ENCODE measurements around the gene ZNF335.

The ZNF335 gene, protein sequence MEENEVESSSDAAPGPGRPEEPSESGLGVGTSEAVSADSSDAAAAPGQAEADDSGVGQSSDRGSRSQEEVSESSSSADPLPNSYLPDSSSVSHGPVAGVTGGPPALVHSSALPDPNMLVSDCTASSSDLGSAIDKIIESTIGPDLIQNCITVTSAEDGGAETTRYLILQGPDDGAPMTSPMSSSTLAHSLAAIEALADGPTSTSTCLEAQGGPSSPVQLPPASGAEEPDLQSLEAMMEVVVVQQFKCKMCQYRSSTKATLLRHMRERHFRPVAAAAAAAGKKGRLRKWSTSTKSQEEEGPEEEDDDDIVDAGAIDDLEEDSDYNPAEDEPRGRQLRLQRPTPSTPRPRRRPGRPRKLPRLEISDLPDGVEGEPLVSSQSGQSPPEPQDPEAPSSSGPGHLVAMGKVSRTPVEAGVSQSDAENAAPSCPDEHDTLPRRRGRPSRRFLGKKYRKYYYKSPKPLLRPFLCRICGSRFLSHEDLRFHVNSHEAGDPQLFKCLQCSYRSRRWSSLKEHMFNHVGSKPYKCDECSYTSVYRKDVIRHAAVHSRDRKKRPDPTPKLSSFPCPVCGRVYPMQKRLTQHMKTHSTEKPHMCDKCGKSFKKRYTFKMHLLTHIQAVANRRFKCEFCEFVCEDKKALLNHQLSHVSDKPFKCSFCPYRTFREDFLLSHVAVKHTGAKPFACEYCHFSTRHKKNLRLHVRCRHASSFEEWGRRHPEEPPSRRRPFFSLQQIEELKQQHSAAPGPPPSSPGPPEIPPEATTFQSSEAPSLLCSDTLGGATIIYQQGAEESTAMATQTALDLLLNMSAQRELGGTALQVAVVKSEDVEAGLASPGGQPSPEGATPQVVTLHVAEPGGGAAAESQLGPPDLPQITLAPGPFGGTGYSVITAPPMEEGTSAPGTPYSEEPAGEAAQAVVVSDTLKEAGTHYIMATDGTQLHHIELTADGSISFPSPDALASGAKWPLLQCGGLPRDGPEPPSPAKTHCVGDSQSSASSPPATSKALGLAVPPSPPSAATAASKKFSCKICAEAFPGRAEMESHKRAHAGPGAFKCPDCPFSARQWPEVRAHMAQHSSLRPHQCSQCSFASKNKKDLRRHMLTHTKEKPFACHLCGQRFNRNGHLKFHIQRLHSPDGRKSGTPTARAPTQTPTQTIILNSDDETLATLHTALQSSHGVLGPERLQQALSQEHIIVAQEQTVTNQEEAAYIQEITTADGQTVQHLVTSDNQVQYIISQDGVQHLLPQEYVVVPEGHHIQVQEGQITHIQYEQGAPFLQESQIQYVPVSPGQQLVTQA (N-terminal part only)

DNA sequence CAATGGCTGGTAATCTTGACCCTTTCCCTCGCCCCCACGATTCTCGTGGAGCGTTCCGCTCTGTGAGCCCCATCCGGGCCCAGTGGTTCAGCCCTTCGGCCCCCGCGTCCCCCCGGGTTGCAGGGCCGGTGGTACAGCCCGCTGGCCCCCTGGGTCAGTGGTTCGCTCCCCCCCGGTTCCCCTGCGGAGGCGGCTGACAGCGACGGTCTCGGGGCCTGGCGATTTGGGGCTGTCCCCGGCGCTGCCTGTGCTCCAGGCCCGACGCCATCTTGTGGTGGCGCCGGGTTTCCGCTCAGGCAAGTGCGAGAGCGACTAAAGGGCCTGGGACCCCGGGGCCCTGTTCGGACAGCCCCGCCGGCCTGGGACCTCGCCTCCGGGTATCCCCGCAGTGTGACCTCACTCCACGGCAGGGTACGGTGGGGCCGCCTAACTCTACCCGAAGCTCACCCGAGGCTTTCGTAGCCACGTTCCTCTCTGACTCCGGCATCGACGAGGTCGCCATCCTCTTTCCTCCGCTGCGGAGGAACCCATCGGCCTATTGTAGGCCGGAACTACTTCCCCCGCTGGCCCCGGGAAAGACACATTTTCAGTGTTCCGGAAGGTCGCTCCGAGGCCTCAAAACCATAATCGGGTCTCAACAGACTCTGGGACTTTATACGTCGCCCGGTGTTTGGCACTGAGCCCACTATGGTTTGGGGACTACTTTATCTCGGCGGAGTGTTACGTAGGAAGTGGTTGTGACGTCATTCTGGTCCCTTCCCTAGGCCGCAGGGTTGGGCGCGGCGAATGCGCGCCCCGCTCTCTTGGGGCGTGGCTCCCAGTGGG is at the start of gene ZNF335:
ZNF335 (minus strand) TSS at position 529 of the 825 bp plus-strand sequence. CDS start 793 bp downstream, outside the sequence.
- DNase-seq (ENCODE audit: low read depth): peak; percentile 93

- DNase-seq (ENCODE audit: low read depth): no peak
These were observed 48.6 kb upstream of the ZNF335 start for GRCh38 chr20:46020555-46020954.

DNA sequence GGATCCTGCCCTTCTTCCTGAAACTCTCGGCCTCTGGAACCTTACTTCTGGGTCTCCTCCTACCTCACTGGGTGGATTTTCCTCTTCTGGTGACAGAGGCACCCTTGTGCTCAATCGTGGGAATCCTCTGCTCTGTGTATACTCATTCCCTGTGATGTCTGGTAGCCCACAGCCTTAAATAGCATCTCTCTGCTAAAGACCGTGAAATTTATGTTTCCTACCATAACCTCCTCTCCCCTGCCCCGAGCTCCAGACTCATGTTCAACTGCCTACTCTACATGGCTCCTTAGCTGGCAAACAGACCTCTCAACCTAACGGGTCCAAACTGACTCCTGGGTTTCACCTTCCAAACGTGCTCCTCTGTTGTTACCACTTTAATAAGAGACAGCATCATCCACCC is 46.6 kb upstream of the ZNF335 start:
- DNase-seq (ENCODE audit: low read depth): no peak

- no peak for DNase-seq (ENCODE audit: low read depth)
These were observed 46.1 kb upstream of the ZNF335 start for GRCh38 chr20:46018112-46018511.

DNA sequence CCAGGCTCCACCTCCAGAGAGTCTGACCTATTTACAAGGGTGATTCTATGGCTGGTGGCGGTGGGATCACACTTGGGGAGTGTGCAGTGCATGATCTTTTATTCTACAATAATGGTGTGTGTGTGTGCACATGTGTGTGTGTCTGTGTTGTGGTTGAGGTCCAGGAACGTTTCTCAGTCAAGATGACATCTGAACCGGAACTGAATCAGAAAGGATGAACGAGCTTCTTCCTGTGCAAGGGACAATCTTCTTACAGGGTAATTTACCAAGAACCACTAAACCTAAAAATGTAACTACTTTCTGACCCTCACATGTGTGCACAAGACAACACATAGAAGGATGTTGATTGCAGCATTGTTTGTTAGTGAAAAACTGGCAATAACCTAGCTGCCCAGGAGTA is 45.3 kb upstream of the ZNF335 start:
- no peak for DNase-seq (ENCODE audit: low read depth)

DNA sequence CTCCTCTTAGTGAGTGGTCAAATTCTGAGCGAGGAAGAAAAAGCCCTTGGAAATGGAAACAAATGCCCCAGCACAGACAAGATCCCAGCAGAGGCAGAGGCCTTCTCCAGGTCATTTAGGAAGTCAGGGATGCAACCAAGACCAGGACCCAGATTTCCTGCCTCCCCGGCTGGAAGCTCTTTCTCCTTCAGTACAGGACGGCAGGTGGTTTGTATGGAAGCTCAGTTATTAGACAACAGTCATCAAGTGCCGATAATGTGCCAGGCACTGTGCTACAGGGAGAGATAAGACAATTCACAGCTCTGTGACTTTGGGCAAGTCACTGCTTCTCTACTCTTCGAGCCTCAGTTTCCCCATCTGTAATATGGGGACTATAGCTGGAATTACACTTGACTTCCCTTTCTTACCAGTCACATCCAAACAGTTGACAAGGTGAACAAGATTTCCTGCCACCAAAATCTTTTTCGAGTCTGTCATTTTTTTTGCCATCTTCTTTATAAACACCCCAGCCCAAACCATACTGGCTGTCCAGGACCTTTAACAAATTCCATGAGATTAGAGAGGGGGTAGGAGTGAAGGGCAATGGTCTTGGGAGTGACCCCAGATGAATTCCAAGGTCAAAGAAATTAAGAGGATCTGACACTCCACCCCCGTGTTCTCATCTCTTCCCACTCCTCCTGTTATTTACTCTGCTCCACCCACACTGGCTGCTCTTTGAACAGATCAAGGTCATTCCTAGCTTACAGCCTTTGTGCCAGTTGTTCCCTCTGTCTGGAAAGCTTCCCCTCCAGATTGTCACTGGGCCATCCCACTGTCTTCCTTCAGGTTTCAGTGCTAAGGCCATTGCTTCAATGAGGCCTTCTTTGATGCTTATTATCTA is 42.8 kb upstream of the ZNF335 start:
- no peak for DNase-seq (ENCODE audit: low read depth)

DNA sequence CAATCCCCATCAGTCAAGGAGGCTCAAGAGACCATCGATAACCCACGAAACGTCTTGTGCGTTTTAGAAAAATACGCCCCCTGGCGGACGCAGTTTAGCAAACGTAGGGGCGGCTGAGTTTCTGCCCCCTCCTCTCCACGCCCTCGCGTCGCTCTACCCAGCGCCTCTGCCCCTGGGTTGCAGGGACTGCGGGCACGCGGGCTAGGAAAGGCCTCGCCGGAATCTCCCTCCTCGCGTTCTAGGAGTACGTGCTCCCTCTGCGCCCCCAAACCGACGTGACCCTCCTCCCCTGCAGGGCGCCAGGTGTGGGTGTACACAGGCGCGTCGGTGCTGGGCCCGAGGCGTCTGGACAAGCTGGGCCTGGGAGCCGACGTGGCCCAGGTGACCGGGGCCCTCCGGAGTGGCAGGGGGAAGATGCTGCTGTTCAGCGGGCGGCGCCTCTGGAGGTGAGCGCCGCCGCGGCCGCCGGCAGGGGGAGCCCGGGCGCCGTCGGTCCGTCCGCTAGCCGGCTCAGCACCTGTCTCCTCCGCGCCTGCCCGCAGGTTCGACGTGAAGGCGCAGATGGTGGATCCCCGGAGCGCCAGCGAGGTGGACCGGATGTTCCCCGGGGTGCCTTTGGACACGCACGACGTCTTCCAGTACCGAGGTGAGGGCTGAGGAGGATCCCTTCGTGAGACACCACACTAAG is 42.0 kb upstream of the ZNF335 start:
- DNase-seq (ENCODE audit: low read depth): peak; percentile 74

DNA sequence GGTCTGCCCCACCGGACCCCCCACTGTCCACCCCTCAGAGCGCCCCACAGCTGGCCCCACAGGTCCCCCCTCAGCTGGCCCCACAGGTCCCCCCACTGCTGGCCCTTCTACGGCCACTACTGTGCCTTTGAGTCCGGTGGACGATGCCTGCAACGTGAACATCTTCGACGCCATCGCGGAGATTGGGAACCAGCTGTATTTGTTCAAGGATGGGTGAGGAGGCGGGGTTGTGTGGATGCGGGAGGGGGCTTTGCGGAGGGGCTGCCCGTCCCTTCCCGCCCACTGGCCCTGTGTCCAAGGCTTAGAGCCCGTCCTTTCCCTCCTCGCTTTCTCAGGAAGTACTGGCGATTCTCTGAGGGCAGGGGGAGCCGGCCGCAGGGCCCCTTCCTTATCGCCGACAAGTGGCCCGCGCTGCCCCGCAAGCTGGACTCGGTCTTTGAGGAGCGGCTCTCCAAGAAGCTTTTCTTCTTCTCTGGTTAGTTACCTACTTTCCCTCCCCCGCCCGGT is 41.4 kb upstream of the ZNF335 start:
- no peak for DNase-seq (ENCODE audit: low read depth)

- no peak for DNase-seq (ENCODE audit: low read depth)
These were observed 40.9 kb upstream of the ZNF335 start for GRCh38 chr20:46012921-46013320.

DNA sequence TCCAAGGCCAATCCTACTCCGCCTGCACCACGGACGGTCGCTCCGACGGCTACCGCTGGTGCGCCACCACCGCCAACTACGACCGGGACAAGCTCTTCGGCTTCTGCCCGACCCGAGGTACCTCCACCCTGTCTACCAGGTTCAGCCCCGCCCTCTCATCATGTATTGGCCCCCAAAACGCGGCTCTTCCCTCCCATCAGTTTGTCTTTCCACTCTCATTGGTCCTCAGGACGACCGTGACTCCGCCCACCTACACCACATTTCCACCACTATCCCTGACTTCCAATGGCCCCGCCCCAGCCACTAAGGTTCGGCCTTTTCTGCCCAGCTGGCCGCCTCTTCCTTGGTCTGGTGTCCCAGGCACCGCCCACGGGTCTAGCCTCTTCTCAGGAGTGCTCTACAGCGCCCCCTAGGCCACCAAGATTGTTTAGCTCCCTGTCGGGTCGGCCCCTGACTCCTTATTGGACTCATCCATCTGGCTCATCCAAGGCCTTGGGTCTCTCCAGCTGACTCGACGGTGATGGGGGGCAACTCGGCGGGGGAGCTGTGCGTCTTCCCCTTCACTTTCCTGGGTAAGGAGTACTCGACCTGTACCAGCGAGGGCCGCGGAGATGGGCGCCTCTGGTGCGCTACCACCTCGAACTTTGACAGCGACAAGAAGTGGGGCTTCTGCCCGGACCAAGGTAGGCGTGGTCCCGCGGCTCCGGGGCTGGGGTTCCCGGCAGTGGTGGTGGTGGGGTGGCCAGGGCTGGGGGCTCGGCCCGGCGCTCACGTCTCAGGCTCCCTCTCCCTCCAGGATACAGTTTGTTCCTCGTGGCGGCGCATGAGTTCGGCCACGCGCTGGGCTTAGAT is 39.9 kb upstream of the ZNF335 start:
- DNase-seq (ENCODE audit: low read depth): peak; percentile 43

- DNase-seq (ENCODE audit: low read depth): peak; percentile 42
These were observed 38.7 kb upstream of the ZNF335 start for GRCh38 chr20:46010491-46011391.

DNA sequence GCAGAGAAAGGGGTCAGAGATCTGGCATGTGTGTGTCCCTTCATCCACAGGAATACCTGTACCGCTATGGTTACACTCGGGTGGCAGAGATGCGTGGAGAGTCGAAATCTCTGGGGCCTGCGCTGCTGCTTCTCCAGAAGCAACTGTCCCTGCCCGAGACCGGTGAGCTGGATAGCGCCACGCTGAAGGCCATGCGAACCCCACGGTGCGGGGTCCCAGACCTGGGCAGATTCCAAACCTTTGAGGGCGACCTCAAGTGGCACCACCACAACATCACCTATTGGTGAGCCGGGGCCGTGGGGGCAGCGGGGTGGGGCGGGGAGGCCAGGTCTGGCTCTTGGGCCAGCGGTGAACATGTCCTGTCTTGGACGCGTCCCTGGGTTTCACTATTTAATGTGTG is 37.8 kb upstream of the ZNF335 start:
- no peak for DNase-seq (ENCODE audit: low read depth)

DNA sequence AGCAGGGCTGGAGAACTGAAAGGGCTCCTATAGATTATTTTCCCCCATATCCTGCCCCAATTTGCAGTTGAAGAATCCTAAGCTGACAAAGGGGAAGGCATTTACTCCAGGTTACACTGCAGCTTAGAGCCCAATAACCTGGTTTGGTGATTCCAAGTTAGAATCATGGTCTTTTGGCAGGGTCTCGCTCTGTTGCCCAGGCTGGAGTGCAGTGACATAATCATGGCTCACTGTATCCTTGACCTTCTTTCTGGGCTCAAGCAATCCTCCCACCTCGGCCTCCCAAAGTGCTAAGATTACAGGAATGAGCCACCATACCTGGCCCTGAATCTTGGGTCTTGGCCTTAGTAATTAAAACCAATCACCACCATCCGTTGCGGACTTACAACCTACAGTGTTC is 35.7 kb upstream of the ZNF335 start:
- no peak for DNase-seq (ENCODE audit: low read depth)

GRCh38 chr20:46006964-46007363 is 35.0 kb upstream of the ZNF335 start:
- no peak for DNase-seq (ENCODE audit: low read depth)

DNA sequence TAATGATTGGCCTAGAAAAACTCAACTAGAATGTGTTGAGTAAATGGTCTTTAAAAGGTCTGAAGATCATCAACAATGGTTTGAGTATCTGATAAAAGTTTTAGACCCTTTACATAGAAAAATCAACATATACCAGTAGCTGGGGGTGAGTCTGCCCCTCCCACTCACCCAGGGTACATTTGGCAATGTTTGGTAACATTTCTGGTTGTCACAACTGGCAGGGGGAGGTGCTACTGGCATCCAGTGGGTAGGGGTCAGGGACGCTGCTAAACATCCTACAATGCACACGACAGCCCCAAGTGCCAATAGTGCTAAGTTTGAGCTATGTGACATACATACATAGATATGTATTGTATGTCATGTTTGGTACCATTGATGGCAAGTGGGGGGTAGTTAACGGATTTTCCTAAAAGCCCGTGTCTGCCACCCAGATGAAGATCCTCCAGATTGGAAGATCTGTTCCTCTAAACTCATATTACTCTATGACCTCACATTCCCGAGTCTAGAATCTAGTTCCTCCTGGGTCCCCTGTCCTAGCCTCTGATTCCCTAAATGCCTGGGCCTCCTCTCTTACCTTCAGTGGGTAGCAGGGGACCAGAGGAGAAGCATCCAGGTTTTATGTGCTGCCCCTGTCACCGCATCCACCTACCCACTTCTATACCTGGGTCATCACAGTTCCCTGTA is 34.2 kb upstream of the ZNF335 start:
- DNase-seq (ENCODE audit: low read depth): no peak

DNA sequence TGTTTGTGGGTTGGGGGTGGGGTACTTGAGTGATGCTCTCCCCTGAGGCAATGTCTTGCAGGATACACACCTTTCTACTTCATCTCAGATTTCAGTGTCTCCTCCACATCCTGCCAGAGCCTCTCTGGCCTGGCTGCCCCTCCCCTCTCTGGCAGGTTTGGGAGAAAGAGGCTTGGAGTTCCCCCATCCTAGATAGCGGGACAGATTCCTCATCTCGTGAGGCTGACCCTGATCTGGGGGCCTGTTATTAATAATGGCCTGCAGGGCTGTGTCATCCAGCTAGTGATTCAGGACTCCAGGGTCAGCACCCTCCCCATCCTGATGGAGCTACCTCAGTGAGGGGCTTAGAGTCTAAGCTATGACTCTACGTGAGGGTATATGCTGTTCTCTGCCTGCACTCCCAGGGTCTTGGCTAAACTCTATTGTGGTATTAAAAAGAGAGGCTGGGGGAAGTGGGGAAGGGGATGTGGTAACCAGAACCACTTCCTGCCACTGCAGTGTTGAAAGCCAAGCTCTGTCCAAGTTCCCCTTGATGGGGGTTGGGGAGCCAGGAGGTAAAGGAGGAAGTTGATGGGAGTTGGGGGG is 33.0 kb upstream of the ZNF335 start:
- DNase-seq (ENCODE audit: low read depth): no peak

DNA sequence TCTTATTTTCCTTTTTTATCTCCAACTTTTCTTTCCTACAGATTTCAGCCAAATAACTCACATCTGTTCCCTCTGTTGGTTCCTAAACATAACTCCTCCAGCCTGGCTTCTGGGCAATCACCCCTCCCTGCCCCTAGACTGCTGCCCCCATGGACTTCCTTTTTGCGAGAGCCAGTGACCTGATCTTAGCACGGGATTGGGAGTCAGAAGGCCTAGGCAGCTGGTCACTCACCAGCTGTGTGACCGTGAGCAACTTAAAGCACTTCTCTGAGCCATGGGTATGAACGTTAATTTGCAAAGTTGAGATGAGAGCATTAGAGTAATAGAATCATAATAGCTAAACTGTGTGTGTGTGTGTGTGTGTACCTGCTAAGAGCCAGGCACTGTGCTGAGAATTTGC is 32.2 kb upstream of the ZNF335 start:
- DNase-seq (ENCODE audit: low read depth): no peak

Data from activated T-cell treated with anti-CD3 and anti-CD28 coated beads for 48 hours (primary cell).